ENCODE data around the gene VWDE. TPM values are rescaled to one million over a fixed set of nuclear protein-coding genes. Genes with fewer than 3 reads are reported as not detected.

The VWDE gene
- total RNA-seq, 1 donor, result 0.09 TPM

Other genes starting within 250 kb of the VWDE start
- 50.2 and 146 TPM in 2 replicates for gene TMEM106B, start 192.6 kb downstream of the VWDE start, total RNA-seq (ENCODE audit: low replicate concordance)
- gene SCIN, start 166.9 kb upstream of the VWDE start, total RNA-seq (ENCODE audit: low replicate concordance), result 0.25 and 2.3 TPM in 2 replicates